IPS-18c (cell line): Measurements from ENCODE around the gene UBXN11.

Source experiments
- H3K4me3 ChIP-seq: 2 replicates; pipeline ENCODE4 v1.7.0; 2013; ENCODE audit warnings: low read depth, mild to moderate bottlenecking, low read length, moderate library complexity; ENCODE audit not compliant: insufficient read depth
- H3K9me3 ChIP-seq: one replicate; pipeline ENCODE4 v1.6.1; 2013; ENCODE audit warnings: mild to moderate bottlenecking, low read length, moderate library complexity; ENCODE audit not compliant: control insufficient read depth, insufficient read depth

UBXN11 gene

DNA sequence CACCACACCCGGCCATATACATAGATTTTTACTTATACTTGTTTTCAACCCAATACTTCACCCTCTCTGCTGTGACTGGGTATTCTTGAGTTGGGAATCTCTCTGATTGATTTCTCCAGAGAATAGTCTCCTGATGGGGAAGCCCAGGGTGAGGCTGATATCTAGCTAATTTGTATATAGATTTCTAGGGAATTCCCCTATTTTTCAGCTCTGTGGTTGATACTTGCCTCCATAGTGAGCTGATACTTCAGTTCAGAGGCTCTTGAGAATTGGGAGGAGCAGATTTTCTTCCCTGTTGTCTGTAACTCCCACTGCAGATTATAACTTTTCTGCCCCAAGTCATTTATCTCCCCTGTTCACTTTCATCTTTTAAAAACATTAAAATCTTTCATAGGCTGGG is 41.0 kb downstream of the UBXN11 start:
- Histone ChIP-seq H3K9me3 (peaks cover 2% of the 10 kb centered on the region), H3K4me3 (no peak overlapping the region)

DNA sequence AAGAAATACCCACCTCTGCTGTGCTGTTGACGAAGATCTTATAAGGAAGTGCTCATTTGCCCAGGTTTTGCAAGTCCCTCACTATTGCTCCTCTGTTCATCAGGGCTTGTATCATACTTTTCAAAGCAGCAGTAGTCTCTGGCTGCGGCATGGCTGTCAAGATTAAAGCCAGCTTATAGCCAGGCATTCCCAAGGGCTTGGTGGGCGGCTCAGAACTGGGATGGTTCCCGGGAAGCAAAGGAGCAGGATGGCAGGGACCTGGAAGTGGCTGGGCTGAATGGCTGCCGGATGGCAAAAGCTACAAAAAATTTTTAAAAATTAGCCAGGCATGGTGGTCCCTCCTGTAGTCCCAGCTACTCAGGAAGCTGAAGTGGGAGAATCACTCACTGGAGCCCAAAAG is 43.2 kb downstream of the UBXN11 start:
- Histone ChIP-seq H3K9me3 (peaks cover 2% of the 10 kb centered on the region), H3K4me3 (no peak overlapping the region)

DNA sequence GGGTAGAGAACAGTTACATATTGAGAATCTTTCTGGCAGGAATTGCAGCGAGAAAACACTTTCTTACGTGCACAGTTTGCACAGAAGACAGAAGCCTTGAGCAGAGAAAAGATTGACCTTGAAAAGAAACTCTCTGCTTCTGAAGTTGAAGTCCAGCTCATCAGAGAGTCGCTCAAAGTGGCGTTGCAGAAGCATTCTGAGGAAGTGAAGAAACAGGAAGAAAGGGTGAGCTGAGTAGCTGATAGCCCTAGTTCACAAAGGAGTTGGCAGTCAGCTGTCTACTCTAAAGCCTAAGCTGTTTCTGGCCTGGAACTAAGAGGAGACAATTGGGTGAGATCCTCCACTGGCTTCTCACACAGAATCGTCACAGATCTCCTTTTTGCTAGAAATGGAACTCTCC is 46.9 kb downstream of the UBXN11 start:
- H3K9me3 ChIP-seq = no peaks in the 10 kb centered on the region

DNA sequence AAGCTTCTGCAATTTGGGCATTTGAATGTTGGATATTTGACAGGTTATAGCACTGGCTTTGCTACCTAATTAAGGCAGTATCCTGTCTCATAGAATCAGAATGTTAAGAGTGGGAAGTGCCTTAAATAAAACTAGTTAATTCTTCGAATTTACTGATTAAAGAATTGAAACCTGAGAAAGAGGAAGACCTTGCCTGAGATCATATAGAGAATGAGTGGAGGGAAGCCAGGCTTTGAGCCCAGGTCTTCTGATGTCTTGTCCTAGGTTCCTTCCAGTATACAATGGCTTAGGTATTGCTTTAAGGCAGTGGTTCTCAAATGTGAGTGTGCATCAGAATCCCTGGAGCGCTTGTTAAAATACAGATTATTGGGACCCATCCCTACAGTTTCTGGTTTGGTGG is 47.4 kb downstream of the UBXN11 start:
- Histone ChIP-seq H3K4me3 (no peak overlapping the region), H3K9me3 (no peaks in the 10 kb centered on the region)

More for the DNA sequence above, 46.9 kb downstream of the UBXN11 start:
- H3K4me3 ChIP-seq = no peak overlapping the region

DNA sequence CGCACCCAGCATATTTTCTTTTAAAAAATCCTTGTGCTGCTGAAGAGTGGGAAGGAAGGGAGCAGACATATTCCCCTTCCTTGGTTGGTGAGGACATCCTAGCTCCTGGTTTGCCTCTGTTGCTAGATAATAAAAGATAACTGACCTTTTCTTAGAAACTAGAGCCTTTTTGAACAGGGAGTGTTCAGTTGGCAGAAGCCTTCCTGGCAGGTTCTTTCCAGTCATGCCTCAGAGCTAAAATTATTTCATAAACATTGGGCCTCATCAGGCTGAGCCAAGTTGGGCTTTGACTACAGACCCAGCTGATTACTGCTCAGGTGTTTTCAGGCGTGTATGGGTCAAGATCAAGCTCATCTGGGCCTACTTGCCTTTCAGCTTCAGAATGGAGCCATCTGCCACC is 49.2 kb downstream of the UBXN11 start:
- no peak overlapping the region for H3K4me3 ChIP-seq
- H3K9me3 ChIP-seq = no peaks in the 10 kb centered on the region

DNA sequence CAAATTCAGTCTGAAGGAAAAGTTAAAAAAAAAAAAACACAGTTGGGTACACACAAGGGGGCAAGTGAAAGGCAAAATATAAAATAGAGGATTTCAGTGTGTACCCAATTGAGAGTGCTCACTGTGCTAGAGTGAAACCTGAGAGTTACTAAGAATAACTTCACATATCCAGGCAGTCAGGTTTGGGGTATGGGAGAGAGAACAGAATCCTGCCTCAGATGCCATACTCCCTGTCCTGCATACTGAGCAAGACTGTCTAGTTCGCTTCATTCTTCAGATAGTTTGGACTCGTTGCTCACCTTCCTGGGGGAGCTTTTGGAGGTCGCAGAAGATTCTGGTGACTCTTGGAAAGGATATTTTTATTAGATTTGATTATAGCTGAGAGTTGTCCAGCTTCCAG is 52.0 kb downstream of the UBXN11 start:
- Histone ChIP-seq H3K9me3 (no peaks in the 10 kb centered on the region), H3K4me3 (no peak overlapping the region)

DNA sequence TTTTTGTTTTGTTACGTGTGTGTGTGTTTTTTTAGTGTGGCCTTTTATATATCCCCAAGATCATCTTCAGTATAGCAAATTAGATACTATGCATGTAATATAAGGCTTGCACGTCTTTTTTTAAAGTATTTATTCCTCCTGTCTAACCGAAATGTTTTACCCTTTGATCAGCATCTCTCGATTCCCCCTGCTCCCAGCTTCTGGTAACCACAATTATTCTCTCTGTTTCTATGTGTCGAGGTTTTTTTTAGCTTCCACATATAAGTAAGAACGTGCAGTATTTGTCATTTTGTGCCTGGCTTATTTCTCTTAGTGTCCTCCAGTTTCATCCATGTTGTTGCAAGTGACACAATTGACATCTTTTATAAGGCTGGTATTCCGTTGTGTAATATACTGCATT is 53.7 kb downstream of the UBXN11 start:
- H3K4me3 ChIP-seq = no peak overlapping the region

DNA sequence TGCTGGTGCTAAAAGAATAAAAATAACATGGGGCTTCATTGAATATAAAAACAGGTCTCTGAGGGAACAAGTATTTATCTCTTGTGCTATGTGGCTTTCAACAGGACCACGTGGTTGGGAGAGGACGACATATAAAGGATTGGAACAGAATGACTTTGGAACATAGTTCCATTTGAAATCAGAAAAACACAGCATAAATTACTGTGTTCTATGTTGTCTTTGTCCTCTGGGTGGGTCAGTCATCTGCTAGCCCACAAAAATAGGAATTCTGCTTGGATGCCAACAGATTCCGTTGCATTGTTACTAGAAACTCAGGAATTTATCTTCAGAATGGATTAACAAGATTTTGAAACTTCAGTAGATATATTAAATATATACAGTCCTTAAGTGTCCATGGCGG is 66.5 kb downstream of the UBXN11 start:
- no peaks in the 10 kb centered on the region for H3K9me3 ChIP-seq
- no peak overlapping the region for H3K4me3 ChIP-seq

More for the DNA sequence above, 53.7 kb downstream of the UBXN11 start:
- no peaks in the 10 kb centered on the region for H3K9me3 ChIP-seq

DNA sequence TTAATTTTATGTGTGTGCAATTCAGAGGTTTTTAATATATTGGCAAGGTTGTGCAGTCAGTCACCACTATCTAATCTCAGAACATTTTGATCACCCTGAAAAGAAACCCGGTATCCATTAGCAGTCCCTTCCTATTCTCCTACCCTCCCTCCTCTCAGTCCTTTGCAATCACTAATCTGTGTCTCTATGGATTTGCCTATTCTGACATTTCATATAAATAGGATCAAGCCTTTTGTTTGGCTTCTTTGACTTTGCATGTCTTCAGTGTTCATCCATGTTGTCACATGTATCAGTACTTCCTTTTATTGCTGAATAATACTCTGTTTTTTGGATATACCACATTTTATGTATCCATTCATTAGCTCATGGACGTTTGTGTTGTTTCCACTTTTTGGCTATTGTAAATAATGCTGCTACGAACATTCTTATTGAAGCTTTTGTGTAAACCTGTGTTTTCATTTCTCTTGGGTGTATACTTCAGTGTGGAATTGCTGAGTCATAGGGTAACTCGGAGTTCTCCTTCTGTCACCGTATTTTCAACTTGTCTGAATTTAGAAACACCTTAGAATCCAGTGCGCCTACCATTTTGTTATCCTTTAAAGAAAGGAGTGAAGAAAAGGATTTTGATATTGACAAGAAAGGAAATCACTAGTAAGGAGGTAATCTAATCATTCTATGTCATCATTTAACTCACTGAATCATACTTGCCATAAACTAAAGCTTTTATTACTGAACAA is 69.0 kb downstream of the UBXN11 start:
- H3K9me3 ChIP-seq = no peaks in the 10 kb centered on the region
- no peak overlapping the region for H3K4me3 ChIP-seq

DNA sequence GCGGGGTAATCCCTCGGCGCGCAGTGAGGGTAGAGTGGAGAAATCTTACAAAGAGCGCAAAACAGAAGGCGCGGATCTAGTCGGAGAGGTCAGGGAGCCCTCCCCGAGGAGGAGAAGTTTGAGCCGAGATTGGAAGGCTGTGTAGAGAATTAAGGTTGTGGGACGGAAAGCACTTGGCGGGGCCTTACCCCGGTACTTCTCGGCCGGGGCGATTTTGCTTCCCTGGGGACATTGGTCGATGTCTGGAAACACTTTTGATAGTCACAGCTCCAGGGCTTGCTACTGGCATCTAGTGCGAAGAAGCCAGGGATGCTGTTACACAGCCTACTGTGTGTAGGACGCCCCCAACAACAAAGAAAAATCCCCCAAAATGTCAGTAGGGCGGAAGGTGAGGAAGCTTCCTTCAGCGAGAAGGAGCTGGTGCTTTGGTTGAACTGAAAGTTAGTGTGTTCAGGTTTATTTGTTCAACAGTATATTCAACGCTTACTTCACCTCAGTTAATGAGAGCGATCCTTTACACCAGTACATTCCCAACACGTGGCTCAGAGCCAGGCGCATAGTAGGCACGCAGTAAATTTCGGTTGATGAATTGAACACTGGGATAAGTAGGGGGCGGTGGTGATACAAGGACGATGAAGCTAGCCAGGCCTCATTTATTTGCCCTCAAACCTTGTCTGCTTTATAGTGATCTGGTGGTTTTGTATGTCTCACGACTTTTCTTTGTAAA is 71.6 kb downstream of the UBXN11 start:
- peak overlapping the region; percentile 98 for H3K4me3 ChIP-seq
- H3K9me3 ChIP-seq = no peaks in the 10 kb centered on the region

DNA sequence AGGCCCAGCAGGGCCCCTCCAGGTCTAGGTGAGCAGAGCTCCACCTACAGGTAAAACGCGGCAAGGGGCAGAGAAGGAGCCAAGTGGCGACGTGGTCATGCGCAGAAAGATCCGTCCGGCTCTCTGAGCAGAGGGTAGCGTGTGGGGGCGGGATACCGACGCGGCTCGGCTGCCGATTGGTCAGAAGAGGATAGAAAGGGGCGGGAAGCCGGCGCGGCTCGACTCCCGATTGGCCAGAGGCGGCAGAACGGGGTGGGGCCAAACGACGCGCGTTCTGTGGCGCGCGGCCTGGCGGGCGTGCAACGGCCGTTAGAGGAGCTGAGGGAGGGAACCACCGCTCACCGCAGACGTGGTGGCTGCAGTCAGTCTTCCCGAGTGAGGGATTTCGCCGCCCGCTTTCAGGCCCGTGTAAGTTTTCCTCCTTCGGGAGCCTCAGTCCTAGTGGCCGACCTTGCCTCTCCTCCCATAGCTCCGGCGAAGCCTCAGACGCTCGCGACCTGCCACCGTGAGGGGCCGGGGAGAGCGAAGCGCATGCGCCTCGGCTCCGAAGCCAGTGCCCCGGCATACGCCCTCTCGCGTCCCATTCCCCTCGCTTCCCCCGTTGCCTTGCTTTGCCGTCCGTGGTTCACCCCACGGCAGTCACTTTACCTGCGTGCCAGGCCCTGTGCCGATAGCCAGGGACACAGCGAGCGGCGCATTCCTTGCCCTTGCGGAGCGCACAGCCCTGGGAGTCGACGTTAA is 72.4 kb downstream of the UBXN11 start, which contains the start of gene CEP85:
CEP85 (plus strand) TSS at position 298 of the 741 bp plus-strand sequence. CDS start 5,584 bp downstream, outside the sequence.
- H3K9me3 ChIP-seq = no peaks in the 10 kb centered on the region
- H3K4me3 ChIP-seq = peak within 1 kb of the TSS; percentile 98
